Measurements from ENCODE around the gene LMBR1.

LMBR1 gene

GRCh38 chr7:156848979-156849378 is 44.0 kb downstream of the LMBR1 start:
- TF ChIP-seq FOXP2 (optimal IDR thresholded peaks at IDR 0.05; ENCODE audit: borderline replicate concordance, extremely low read depth, extremely low read length, insufficient read depth) (no peak), POLR2AphosphoS5 (IDR thresholded peaks at IDR 0.05; ENCODE audit: low read depth, low read length) (no peak), SIN3A (IDR thresholded peaks at IDR 0.05; ENCODE audit: borderline replicate concordance, insufficient read depth, low read length) (no peak), TAF1 (IDR thresholded peaks at IDR 0.05; ENCODE audit: borderline replicate concordance, insufficient read depth, low read length) (no peak)
- TF ChIP-seq, protein P1, sequence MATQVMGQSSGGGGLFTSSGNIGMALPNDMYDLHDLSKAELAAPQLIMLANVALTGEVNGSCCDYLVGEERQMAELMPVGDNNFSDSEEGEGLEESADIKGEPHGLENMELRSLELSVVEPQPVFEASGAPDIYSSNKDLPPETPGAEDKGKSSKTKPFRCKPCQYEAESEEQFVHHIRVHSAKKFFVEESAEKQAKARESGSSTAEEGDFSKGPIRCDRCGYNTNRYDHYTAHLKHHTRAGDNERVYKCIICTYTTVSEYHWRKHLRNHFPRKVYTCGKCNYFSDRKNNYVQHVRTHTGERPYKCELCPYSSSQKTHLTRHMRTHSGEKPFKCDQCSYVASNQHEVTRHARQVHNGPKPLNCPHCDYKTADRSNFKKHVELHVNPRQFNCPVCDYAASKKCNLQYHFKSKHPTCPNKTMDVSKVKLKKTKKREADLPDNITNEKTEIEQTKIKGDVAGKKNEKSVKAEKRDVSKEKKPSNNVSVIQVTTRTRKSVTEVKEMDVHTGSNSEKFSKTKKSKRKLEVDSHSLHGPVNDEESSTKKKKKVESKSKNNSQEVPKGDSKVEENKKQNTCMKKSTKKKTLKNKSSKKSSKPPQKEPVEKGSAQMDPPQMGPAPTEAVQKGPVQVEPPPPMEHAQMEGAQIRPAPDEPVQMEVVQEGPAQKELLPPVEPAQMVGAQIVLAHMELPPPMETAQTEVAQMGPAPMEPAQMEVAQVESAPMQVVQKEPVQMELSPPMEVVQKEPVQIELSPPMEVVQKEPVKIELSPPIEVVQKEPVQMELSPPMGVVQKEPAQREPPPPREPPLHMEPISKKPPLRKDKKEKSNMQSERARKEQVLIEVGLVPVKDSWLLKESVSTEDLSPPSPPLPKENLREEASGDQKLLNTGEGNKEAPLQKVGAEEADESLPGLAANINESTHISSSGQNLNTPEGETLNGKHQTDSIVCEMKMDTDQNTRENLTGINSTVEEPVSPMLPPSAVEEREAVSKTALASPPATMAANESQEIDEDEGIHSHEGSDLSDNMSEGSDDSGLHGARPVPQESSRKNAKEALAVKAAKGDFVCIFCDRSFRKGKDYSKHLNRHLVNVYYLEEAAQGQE (IDR thresholded peaks at IDR 0.05; ENCODE audit: insufficient read depth in 1 of 2, low read depth in 2 of 2, low read length in 2 of 2) = no peak

DNA sequence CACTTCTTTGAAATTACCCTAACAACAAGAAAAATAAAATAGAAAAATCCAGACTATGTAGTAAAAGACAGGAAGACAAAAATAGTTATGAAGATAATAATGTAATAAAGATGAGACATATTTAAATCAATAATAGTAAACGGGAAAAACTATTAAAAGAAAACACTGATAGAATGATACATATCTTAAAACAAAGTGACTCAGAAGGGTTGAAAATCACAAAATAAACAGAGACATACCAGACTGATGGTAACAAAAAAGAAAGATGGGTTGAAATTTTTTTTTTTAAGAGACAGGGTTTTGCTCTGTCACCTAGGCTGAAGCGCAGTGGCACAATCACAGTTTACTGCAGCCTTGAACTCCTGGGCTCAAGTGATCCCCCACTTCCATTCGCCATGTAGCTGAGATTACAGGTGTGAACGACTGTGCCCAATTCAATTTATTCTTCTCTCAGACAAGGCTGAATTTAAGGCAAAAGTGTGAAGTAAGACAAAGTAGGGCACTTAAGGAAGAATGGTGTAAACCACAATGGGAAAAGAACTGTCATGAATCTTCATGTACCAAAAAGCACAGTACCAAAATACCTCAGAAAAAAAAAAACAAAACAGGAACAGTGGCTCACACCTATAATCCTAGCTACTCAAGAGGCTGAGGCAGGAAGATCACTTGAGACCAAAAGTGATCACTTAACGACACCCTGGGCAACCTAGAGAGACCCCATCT is 47.4 kb downstream of the LMBR1 start:
- TF ChIP-seq POLR2AphosphoS5 (IDR thresholded peaks at IDR 0.05; ENCODE audit: low read depth, low read length) (no peak), FOXP2 (optimal IDR thresholded peaks at IDR 0.05; ENCODE audit: borderline replicate concordance, extremely low read depth, extremely low read length, insufficient read depth) (no peak), SIN3A (IDR thresholded peaks at IDR 0.05; ENCODE audit: borderline replicate concordance, insufficient read depth, low read length) (no peak), TAF1 (IDR thresholded peaks at IDR 0.05; ENCODE audit: borderline replicate concordance, insufficient read depth, low read length) (no peak)
- TF ChIP-seq, protein P1 (IDR thresholded peaks at IDR 0.05; ENCODE audit: insufficient read depth in 1 of 2, low read depth in 2 of 2, low read length in 2 of 2) = no peak

DNA sequence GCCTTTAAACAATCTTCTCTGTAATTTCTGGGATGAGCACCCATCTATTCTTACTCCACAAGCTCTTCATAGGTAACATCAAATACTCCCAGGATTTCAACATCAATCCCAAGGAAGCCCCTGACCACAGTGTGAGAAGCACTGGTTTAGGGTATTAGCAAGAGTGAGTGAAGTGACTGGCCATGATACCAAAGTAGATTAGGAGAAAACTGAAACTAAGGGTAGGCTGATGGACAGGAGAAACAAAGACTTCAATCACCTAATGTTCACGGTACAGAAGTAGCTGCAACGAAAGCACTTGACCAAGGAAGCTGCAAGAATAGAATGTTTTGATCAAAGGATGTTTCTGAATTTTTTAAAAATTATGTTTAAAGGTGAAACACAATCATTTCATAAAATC is 49.8 kb downstream of the LMBR1 start:
- TF ChIP-seq, protein P1 (IDR thresholded peaks at IDR 0.05; ENCODE audit: insufficient read depth in 1 of 2, low read depth in 2 of 2, low read length in 2 of 2) = no peak
- TF ChIP-seq TAF1 (IDR thresholded peaks at IDR 0.05; ENCODE audit: borderline replicate concordance, insufficient read depth, low read length) (no peak), SIN3A (IDR thresholded peaks at IDR 0.05; ENCODE audit: borderline replicate concordance, insufficient read depth, low read length) (no peak), POLR2AphosphoS5 (IDR thresholded peaks at IDR 0.05; ENCODE audit: low read depth, low read length) (no peak), FOXP2 (optimal IDR thresholded peaks at IDR 0.05; ENCODE audit: borderline replicate concordance, extremely low read depth, extremely low read length, insufficient read depth) (no peak)

DNA sequence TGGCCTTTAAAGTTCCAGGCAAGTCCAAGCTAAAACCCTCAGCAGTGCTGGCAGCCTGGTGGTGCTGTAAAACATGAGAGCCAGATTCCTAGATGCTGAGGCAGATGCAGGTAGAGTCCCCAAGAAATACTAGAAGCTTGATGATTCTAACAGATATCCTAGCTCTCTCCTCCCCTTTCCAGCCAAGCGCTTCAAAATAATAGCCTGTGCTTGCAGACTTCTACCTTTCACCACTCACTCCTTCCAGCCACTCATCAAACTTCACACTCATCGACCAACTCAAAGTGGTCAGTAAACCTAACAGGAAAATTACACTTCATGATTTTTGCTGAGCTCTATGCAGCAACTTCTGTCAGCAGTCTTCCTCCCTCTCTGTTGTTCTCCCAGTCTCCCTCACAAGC is 50.2 kb downstream of the LMBR1 start:
- TF ChIP-seq, protein P1 (IDR thresholded peaks at IDR 0.05; ENCODE audit: insufficient read depth in 1 of 2, low read depth in 2 of 2, low read length in 2 of 2) = no peak
- TF ChIP-seq TAF1 (IDR thresholded peaks at IDR 0.05; ENCODE audit: borderline replicate concordance, insufficient read depth, low read length) (no peak), SIN3A (IDR thresholded peaks at IDR 0.05; ENCODE audit: borderline replicate concordance, insufficient read depth, low read length) (no peak)

All from PFSK-1 (cell line).